GM12878 (cell line): ENCODE results near the gene MYO16. TPM values are rescaled to one million over a fixed set of nuclear protein-coding genes. Genes with fewer than 3 reads are reported as not detected.

Experiments used
- ATAC-seq: fragments of 200-7000 bp; cut with Tn5 transposase; 3 replicates; pipeline ENCODE4 v1.9.1; 2020; ENCODE audit warnings: mild to moderate bottlenecking, moderate library complexity
- BruUV-seq: library from RNA; stranded (reverse); fragments of 400-500 nt; replicated peaks from 2 replicates; lab custom pipeline; 2021; lab: Mats Ljungman, UMichigan
- CTCF ChIA-PET: fragments of 300-600 bp; sonication (Branson Sonifier 250); formaldehyde crosslinking; extraction: SDS; loops from one replicate; lab custom pipeline; 2021; ENCODE audit warnings: inconsistent platforms; lab: Yijun Ruan, JAX
- POLR2A ChIA-PET: fragments of 350-600 bp; formaldehyde crosslinking; extraction: SDS; loops from one replicate; lab custom pipeline; 2021; ENCODE audit warnings: inconsistent platforms; lab: Charles Lee
- RAD21 ChIA-PET: fragments of 300-600 bp; sonication (Branson Sonifier 250); formaldehyde crosslinking; loops from one replicate; lab custom pipeline; 2023; ENCODE audit warnings: antibody characterized with exemption; ENCODE audit not compliant: unreplicated experiment; lab: Charles Lee
- SMC1A ChIA-PET: fragments of 300-600 bp; sonication (Branson Sonifier 250); formaldehyde crosslinking; loops from one replicate; lab custom pipeline; 2023; ENCODE audit not compliant: unreplicated experiment, uncharacterized antibody; lab: Charles Lee
- DNase-seq: peaks from one replicate; pipeline ENCODE4 v3.0.0-alpha.2; 2011; ENCODE audit warnings: low read depth, low spot score
- FAIRE-seq: peaks from 3 replicates; lab custom pipeline; 2011; peaks lifted over from hg19 to GRCh38; lab: Jason Lieb, UNC
- H2AFZ ChIP-seq: 2 replicates; pipeline ENCODE4 v1.6.0; 2011; ENCODE audit warnings: low read depth, low read length, control low read depth; ENCODE audit not compliant: control insufficient read depth
- H3K27ac ChIP-seq: 2 replicates; pipeline ENCODE4 v1.5.1; 2011; ENCODE audit warnings: control low read depth; ENCODE audit not compliant: control insufficient read depth, insufficient read depth
- H3K27me3 ChIP-seq, 2 experiments: replicated peaks in 1 of 2; 2 replicates each; pipeline versions ENCODE4 v1.6.0 to v1.6.1; 2011; ENCODE audit warnings: low read length in 1 of 2; ENCODE audit not compliant: control insufficient read depth in 2 of 2, insufficient read depth in 2 of 2
- H3K36me3 ChIP-seq, 2 experiments: 2 replicates each; pipeline ENCODE4 v1.5.1; 2011; ENCODE audit warnings: low read length in 1 of 2; ENCODE audit not compliant: control insufficient read depth in 2 of 2, insufficient read depth in 2 of 2
- H3K4me1 ChIP-seq: 2 replicates; pipeline ENCODE4 v1.6.1; 2011; ENCODE audit warnings: mild to moderate bottlenecking, low read length, moderate library complexity, mixed read lengths; ENCODE audit not compliant: control insufficient read depth, insufficient read depth
- H3K4me2 ChIP-seq: 2 replicates; pipeline ENCODE4 v1.6.0; 2011; ENCODE audit warnings: control low read depth; ENCODE audit not compliant: control insufficient read depth, insufficient read depth
- H3K4me3 ChIP-seq: fragments of 200-600 bp; sonication (generic); 2 replicates; pipeline ENCODE4 v1.5.1; 2016
- H3K79me2 ChIP-seq: 2 replicates; pipeline ENCODE4 v1.6.0; 2011; ENCODE audit warnings: low read length; ENCODE audit not compliant: control insufficient read depth, insufficient read depth
- H3K9ac ChIP-seq: 2 replicates; pipeline ENCODE4 v1.8.0; 2011; ENCODE audit warnings: low read length, control low read depth, mixed read lengths; ENCODE audit not compliant: control insufficient read depth, insufficient read depth
- H3K9me3 ChIP-seq: replicated peaks from 3 replicates; pipeline ENCODE4 v1.5.1; 2011; ENCODE audit warnings: mild to moderate bottlenecking, low read length; ENCODE audit not compliant: control insufficient read depth, insufficient read depth
- H4K20me1 ChIP-seq: 2 replicates; pipeline ENCODE4 v1.6.0; 2011; ENCODE audit not compliant: control insufficient read depth, insufficient read depth
- BHLHE40 ChIP-seq, 2 experiments: fragments of 450-650 bp in 1 of 2; IDR thresholded peaks; 2 replicates each; pipeline ENCODE4 v1.6.1; 2011 to 2017; ENCODE audit warnings: low read depth in 2 of 2, borderline replicate concordance in 1 of 2, improper control_type of control experiment in 1 of 2, low read length in 1 of 2, mild to moderate bottlenecking in 1 of 2
- HDAC2 ChIP-seq: fragments of 200-600 bp; sonication (generic); IDR thresholded peaks from 2 replicates; pipeline ENCODE4 v1.6.1; 2017
- MEF2A ChIP-seq: IDR thresholded peaks from 2 replicates; pipeline ENCODE4 v1.6.1; 2011; ENCODE audit warnings: low read depth, mild to moderate bottlenecking, low read length, moderate library complexity; ENCODE audit not compliant: insufficient read depth
- NR2C1 ChIP-seq: fragments of 450-650 bp; IDR thresholded peaks from 2 replicates; pipeline ENCODE4 v1.6.1; 2017; ENCODE audit warnings: antibody characterized with exemption, mild to moderate bottlenecking, moderate library complexity
- SUZ12 ChIP-seq: fragments of 200-600 bp; sonication (generic); IDR thresholded peaks from one replicate; pipeline ENCODE4 v1.6.1; 2018; ENCODE audit warnings: antibody characterized with exemption, mild to moderate bottlenecking; ENCODE audit not compliant: unreplicated experiment
- ZNF207 ChIP-seq: fragments of 450-650 bp; IDR thresholded peaks from 2 replicates; pipeline ENCODE4 v1.6.1; 2014; ENCODE audit warnings: antibody characterized with exemption, mild to moderate bottlenecking, borderline replicate concordance
- ZNF24 ChIP-seq: fragments of 450-650 bp; IDR thresholded peaks from 2 replicates; pipeline ENCODE4 v1.6.1; 2017; ENCODE audit warnings: antibody characterized with exemption, mild to moderate bottlenecking
- WGBS: methylation state at CpG from one replicate; pipeline ENCODE4 v1.1.6; 2016; ENCODE audit warnings: low lambda C conversion rate; ENCODE audit not compliant: insufficient replicate concordance, insufficient coverage; ENCODE audit errors: missing lambda C conversion rate; 5-methylcytosine and 5-hydroxymethylcytosine counted together
- in situ Hi-C: fragments of 300-500 bp; cut with MboI; formaldehyde crosslinking; loops from 9 replicates; pipeline ENCODE4 v1.14.3; 2018; ENCODE audit warnings: mixed read lengths
- intact Hi-C: fragments of 100-400 bp; cut with micrococcal nuclease; formaldehyde crosslinking; loops from one replicate; pipeline ENCODE4 v1.14.2; 2022; ENCODE audit not compliant: unreplicated experiment
- polyA plus RNA-seq, 11 experiments: library from polyadenylated mRNA; depleted of rRNA in 4 of 11; unstranded in 6 of 11; stranded (reverse) in 5 of 11; fragments of >200 nt; fragmentation: Nextera tagmentation in 4 of 11; fragmentation: Illumina TruSeq in 1 of 11; extraction: Ambion mirVana in 4 of 11; extraction: Trizol in 1 of 11; gene quantifications; 1 replicate in 1 of 11; 2 replicates in 10 of 11; pipeline versions ENCODE4 v1.2.1 to v1.2.3, GENCODE V29; 2011 to 2016; ENCODE audit warnings: inconsistent platforms in 2 of 11, missing spikeins in 2 of 11, low read depth in 1 of 11
- total RNA-seq, 4 experiments: library from RNA; depleted of rRNA in 3 of 4; stranded (reverse); fragments of >200 nt in 3 of 4; fragmentation: Illumina TruSeq in 1 of 4; extraction: Trizol in 1 of 4; gene quantifications; 2 replicates each; pipeline versions ENCODE4 v1.2.1 to v1.2.3, GENCODE V29; 2013 to 2021
- TF ChIP-seq, protein P1 (sequence below): IDR thresholded peaks from 2 replicates; pipeline ENCODE4 v1.6.1; 2012; ENCODE audit warnings: low read depth, low read length, improper control_type of control experiment

The MYO16 gene
- total and polyA plus RNA-seq, 10 of the 15 experiments (the other 5 are each of a cell fraction or from before 2014, with no cell fraction given) = under 0.01 to 1.7 (median 0.05) TPM; not detected in 4

DNA sequence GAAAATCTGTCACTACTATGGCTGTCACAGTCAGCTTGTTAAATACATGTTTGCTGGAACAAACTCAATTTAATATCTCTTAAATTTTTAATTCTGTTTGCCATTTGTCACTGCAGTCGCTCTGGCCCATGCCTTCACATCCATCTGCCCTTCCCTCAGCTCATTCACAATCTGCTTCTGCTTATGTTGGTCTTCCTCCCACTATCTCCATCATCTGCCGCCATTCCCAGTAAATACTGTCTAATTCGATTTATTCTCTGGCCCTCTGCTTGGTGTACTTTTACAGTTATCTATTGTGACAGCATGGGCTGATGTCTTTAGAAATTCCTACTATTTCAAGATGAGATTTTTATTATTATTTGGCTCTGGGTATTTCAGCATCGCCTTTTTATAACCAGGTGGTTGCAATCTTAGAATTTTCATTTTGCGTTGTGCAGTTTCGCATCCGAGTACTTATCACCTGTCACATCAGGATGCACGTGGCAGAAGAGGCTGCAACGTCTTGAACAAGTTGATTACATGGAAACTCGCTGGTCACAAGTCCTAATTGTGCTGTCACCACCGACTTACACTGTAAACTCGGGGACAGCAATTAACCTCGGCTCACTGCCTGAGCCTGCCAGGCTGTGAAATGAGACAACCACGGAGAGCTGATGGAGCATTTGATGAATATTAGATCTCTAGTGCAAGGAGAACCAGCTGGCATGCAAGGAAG, 158.4 kb downstream of the MYO16 start:
- SMC1A ChIA-PET = interaction anchor here (1.1 kb wide), 1 partner anchor 13 kb away, joined by 3 read pairs; no protein-coding TSS in a partner anchor
- in situ Hi-C loops = no loop called here
- ATAC-seq = no peak

DNA sequence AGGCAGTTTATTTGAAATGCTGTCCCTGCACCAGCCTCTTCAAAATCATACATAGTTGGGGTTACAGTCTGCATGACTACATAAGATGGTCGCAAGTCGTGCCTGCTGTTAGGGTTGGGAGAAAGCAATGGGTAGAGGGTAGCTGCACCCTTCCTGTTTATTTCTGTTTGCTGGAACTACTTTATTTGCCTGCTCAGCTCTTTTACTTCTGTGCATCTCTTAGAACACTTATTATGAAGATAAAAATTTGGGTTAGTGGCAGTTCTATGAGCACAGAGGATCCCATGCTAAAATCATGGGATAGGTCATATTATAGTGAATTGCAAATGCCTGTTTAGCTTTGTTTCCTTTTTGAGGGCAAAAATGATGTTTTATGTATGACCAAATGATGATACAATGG, 160.1 kb downstream of the MYO16 start:
- H3K9ac ChIP-seq = no peak overlapping the region
- no peak overlapping the region for H3K4me3 ChIP-seq
- no peak for DNase-seq
- no peaks in the 10 kb centered on the region for H4K20me1 ChIP-seq
- no peaks in the 10 kb centered on the region for H3K9me3 ChIP-seq
- in situ Hi-C loops (no loop called here), intact Hi-C loops (no loop called here)
- ChIA-PET RAD21 (no interaction called here), SMC1A (interaction anchor here (0.7 kb wide), 1 partner anchor 264 kb away, joined by 3 read pairs; no protein-coding TSS in a partner anchor), CTCF (no interaction called here), POLR2A (no interaction called here)
- H3K4me1 ChIP-seq = no peaks in the 10 kb centered on the region
- BruUV-seq = no TSS peak
- no peak for FAIRE-seq
- H3K4me2 ChIP-seq = no peak overlapping the region
- H2AFZ ChIP-seq = no peak overlapping the region
- H3K27me3 ChIP-seq = no peaks in the 10 kb centered on the region
- H3K79me2 ChIP-seq = no peaks in the 10 kb centered on the region
- no peaks in the 10 kb centered on the region for H3K36me3 ChIP-seq
- no peak for TF ChIP-seq SUZ12
- no peak for TF ChIP-seq MEF2A
- no peak for TF ChIP-seq NR2C1
- TF ChIP-seq ZNF207 = no peak
- TF ChIP-seq HDAC2 = no peak
- TF ChIP-seq ZNF24 = no peak
- no peak for ATAC-seq
- H3K27ac ChIP-seq = no peak overlapping the region
- 65% methylated on average over 2 of the region's 2 CpGs for WGBS

More for the DNA sequence above, 158.4 kb downstream of the MYO16 start:
- 15% methylated on average over 14 of the region's 14 CpGs for WGBS
- Histone ChIP-seq H3K27me3 (no peaks in the 10 kb centered on the region), H3K4me1 (no peaks in the 10 kb centered on the region), H3K9me3 (no peaks in the 10 kb centered on the region; the same call in 2 of the 3 replicates), H3K36me3 (no peaks in the 10 kb centered on the region), H3K27ac (no peak overlapping the region), H4K20me1 (no peaks in the 10 kb centered on the region), H3K9ac (no peak overlapping the region), H2AFZ (no peak overlapping the region), H3K79me2 (no peaks in the 10 kb centered on the region), H3K4me2 (no peak overlapping the region), H3K4me3 (no peak overlapping the region)
- ChIA-PET POLR2A (no interaction called here), RAD21 (no interaction called here), CTCF (no interaction called here)
- no peak for DNase-seq
- BruUV-seq = no TSS peak
- intact Hi-C loops = no loop called here
- peak in 1 of 2 experiments; percentile 52; a peak in 2 of 4 replicates for TF ChIP-seq BHLHE40 (IDR thresholded peaks at IDR 0.05; ENCODE audit: borderline replicate concordance in 1 of 2, low read depth in 2 of 2, low read length in 1 of 2)
- TF ChIP-seq, protein P1, sequence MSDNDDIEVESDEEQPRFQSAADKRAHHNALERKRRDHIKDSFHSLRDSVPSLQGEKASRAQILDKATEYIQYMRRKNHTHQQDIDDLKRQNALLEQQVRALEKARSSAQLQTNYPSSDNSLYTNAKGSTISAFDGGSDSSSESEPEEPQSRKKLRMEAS = no peak
- no peak for FAIRE-seq
